Suprapubic skin (tissue), 4 donors: Measurements from ENCODE around the gene MYL12B. TPM values are rescaled to one million over a fixed set of nuclear protein-coding genes. Genes with fewer than 3 reads are reported as not detected.

Experiments
- DNase-seq, 2 donors: peaks; one replicate each; pipeline ENCODE4 v3.0.0-alpha.2; 2019; ENCODE audit warnings: low spot score in 2 of 2
- H3K27ac ChIP-seq: fragments of 200-600 bp; sonication (generic); one replicate; pipeline ENCODE4 v1.5.1; 2019
- H3K27me3 ChIP-seq: fragments of 200-600 bp; sonication (generic); one replicate; pipeline ENCODE4 v1.5.1; 2019
- H3K36me3 ChIP-seq: fragments of 200-600 bp; sonication (generic); one replicate; pipeline ENCODE4 v1.5.1; 2019
- H3K4me1 ChIP-seq: fragments of 200-600 bp; sonication (generic); one replicate; pipeline ENCODE4 v1.5.1; 2019
- H3K4me3 ChIP-seq: fragments of 200-600 bp; sonication (generic); one replicate; pipeline ENCODE4 v1.5.1; 2019; ENCODE audit warnings: mild to moderate bottlenecking
- H3K9me3 ChIP-seq: fragments of 200-600 bp; sonication (generic); one replicate; pipeline ENCODE4 v1.5.1; 2019
- CTCF ChIP-seq, 2 donors: fragments of 200-600 bp in 1 of 2; fragments of 450-650 bp in 1 of 2; sonication (generic) in 1 of 2; IDR thresholded peaks; one replicate each; pipeline ENCODE4 v1.5.1; 2016 to 2019; ENCODE audit warnings: antibody characterized with exemption in 2 of 2, mild to moderate bottlenecking in 1 of 2, moderate library complexity in 1 of 2
- EP300 ChIP-seq: sonication (generic); formaldehyde crosslinking; IDR thresholded peaks from one replicate; pipeline ENCODE4 v1.6.1; 2017; ENCODE audit warnings: antibody characterized with exemption
- POLR2A ChIP-seq, 2 donors: fragments of 450-650 bp; IDR thresholded peaks; one replicate each; pipeline ENCODE4 v1.6.1; 2017; ENCODE audit warnings: antibody characterized with exemption in 2 of 2, mild to moderate bottlenecking in 2 of 2, moderate library complexity in 2 of 2
- POLR2AphosphoS5 ChIP-seq, 3 donors: sonication (generic); formaldehyde crosslinking; IDR thresholded peaks; one replicate each; pipeline ENCODE4 v1.6.1; 2017; ENCODE audit warnings: antibody characterized with exemption in 3 of 3
- WGBS: methylation state at CpG from one replicate; pipeline ENCODE4 v1.1.5; 2018; 5-methylcytosine and 5-hydroxymethylcytosine counted together
- total RNA-seq, 4 donors: library from RNA; depleted of rRNA; stranded (reverse); fragments of >200 nt; gene quantifications; one replicate each; pipeline ENCODE4 v1.1.0, GENCODE V29; 2016

MYL12B gene
- total RNA-seq, 4 donors from 2014 or later, result 182 to 333 (median 295) TPM

GRCh38 chr18:3321133-3321812 lies 59.3 kb downstream of the MYL12B start:
- TF ChIP-seq POLR2AphosphoS5 (IDR thresholded peaks at IDR 0.05) (no peak), EP300 (no peak), POLR2A (IDR thresholded peaks at IDR 0.05) (no peak), CTCF (IDR thresholded peaks at IDR 0.05) (no peak)
- no peak overlapping the region for H3K27ac ChIP-seq
- WGBS, result 88% methylated on average over 3 of the region's 3 CpGs
- H3K27me3 ChIP-seq, result no peaks in the 10 kb centered on the region
- H3K9me3 ChIP-seq, result no peaks in the 10 kb centered on the region
- H3K4me1 ChIP-seq, result no peaks in the 10 kb centered on the region
- DNase-seq, result no peak
- no peak overlapping the region for H3K4me3 ChIP-seq
- no peaks in the 10 kb centered on the region for H3K36me3 ChIP-seq

GRCh38 chr18:3323900-3324299 lies 62.0 kb downstream of the MYL12B start:
- no peaks in the 10 kb centered on the region for H3K36me3 ChIP-seq
- H3K27ac ChIP-seq, result no peak overlapping the region
- no peak for DNase-seq
- TF ChIP-seq CTCF (IDR thresholded peaks at IDR 0.05) (no peak), POLR2A (IDR thresholded peaks at IDR 0.05) (no peak), POLR2AphosphoS5 (IDR thresholded peaks at IDR 0.05) (no peak), EP300 (no peak)
- no peaks in the 10 kb centered on the region for H3K4me1 ChIP-seq
- no peaks in the 10 kb centered on the region for H3K27me3 ChIP-seq
- WGBS, result 53% methylated on average over 4 of the region's 4 CpGs
- no peaks in the 10 kb centered on the region for H3K9me3 ChIP-seq
- H3K4me3 ChIP-seq, result no peak overlapping the region

Other genes starting within 250 kb of the MYL12B start
- gene LPIN2, start 249.0 kb upstream of the MYL12B start, total RNA-seq, result 10 to 100 TPM in 1 of 4 donors, 1 to 10 TPM in 3; 7.2 to 11.2 (median 9.1) TPM
- 1 to 10 TPM in 3 of 4 donors, under 1 TPM in 1; 0.99 to 2.1 (median 1.6) TPM for gene MYOM1, start 42.2 kb upstream of the MYL12B start, total RNA-seq
- 100 to 1,000 TPM; 190 to 259 (median 242) TPM for gene MYL12A, start 14.3 kb upstream of the MYL12B start, total RNA-seq
- 100 to 1,000 TPM in 2 of 4 donors, 10 to 100 TPM in 2; 89.4 to 122 (median 108) TPM for gene TGIF1, start 188.0 kb downstream of the MYL12B start, total RNA-seq